HPDE6-E6E7 (cell line): Measurements from ENCODE around the gene RABGAP1.
"Not testable (repeated sequence)": the region's sequence is repeated elsewhere in the genome, so short reads cannot be mapped to it uniquely, and the experiment has no call there.

Experiments
- DNase-seq: peaks from one replicate; pipeline ENCODE4 v3.0.0; 2011; ENCODE audit warnings: missing footprints; ENCODE audit errors: extremely low spot score

Gene RABGAP1

DNA sequence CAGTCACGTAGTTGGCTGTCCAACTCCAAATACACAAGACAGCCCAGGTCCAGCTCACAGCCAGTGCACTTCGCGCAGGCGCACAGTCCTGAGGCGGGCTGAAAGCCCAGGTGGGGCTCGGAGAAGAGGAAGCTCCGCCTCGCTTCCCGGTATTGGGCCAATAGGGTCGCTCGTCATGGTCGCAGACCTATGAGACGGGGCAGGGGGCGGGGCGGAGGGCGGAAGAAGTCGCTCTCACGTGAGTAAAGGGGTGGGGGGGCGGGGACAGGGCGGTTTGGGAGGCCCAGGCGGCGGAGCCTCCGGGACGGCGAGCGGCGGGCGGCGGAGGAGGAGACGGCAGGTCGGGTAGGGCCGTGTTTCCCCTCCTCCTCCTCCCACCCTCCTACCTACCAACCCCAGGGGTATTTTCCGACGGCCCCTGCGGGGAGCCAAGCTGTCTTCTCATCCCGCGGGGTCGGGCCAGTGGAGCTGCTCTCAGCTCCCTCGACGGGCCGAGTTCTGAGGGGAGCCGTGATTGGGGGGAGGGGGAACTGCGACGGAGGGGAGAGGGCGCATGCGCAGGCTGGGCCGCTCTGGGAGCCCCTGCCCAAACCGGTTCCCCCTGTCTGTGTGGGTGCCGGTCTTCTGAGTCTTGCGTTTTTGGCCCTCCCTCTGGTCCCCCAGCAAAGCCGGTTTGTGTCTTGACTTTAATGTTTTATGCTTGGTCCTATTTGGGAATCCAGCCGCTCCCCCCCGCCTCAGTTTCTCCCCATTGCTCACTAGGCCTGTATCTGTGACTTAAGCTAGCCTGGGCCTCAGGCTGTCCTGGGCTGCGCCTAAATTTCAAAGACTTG lies at the start of gene RABGAP1:
Gene RABGAP1 (plus strand): TSS at position 272 of the 833 bp plus-strand sequence. CDS start 16,040 bp downstream, outside the sequence.
- DNase-seq, result peak; percentile 99

DNA sequence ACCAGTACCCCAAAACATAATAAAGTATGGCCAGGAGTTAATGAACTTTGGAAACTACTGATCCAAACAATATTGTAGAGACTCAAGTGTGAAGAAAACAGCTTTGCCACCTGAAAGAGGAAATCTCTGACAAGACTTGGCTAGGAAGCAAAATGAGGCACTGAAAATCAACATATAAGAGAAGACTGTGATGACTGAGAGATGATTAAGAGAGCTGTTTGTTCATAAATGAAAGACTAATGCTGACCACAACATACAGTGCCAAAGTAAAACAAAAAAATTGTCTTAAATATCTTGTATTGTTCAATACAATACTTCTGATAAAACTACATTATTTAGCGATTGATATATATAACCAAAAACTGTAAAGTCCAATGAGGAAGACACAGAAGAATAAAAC lies 42.9 kb upstream of the RABGAP1 start:
- DNase-seq, result peak; percentile 16

DNA sequence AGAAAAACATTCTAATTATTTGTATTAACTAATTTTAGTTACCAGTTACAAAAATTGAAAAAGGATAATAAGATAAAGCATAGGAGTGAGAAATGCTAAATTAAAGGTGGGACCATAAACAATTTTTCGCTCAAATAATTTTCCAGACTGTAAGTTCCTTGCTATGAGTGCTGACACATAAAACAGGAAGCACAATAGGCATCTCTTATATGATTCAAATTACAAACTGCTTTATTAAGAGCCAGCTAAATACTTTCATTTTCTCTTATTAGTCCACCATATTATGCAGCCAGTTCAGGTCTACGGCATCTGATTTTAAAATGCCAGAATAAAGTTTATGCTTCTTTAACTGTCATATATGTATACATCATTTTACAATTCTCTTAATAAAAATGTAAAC lies 40.0 kb upstream of the RABGAP1 start:
- DNase-seq, result peak; percentile 3

DNA sequence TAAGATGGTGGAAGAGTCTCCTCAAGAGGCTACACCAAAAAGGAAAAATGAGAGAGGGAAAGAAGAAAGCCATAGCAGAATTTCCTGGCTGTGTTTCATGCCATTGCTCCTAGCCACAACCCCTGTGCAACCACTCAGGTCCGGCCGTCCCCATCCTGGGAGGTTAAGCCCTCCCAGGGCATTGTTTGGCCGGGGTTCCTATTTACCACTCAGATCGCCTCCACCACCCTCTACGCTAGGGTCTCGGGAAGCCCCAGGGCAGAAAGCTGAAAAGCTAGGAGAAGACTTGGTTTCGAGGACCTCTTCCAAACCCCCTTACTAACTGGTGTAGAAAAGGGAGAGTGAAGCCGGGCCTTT lies 36.4 kb upstream of the RABGAP1 start:
- DNase-seq, result peak; percentile 16

DNA sequence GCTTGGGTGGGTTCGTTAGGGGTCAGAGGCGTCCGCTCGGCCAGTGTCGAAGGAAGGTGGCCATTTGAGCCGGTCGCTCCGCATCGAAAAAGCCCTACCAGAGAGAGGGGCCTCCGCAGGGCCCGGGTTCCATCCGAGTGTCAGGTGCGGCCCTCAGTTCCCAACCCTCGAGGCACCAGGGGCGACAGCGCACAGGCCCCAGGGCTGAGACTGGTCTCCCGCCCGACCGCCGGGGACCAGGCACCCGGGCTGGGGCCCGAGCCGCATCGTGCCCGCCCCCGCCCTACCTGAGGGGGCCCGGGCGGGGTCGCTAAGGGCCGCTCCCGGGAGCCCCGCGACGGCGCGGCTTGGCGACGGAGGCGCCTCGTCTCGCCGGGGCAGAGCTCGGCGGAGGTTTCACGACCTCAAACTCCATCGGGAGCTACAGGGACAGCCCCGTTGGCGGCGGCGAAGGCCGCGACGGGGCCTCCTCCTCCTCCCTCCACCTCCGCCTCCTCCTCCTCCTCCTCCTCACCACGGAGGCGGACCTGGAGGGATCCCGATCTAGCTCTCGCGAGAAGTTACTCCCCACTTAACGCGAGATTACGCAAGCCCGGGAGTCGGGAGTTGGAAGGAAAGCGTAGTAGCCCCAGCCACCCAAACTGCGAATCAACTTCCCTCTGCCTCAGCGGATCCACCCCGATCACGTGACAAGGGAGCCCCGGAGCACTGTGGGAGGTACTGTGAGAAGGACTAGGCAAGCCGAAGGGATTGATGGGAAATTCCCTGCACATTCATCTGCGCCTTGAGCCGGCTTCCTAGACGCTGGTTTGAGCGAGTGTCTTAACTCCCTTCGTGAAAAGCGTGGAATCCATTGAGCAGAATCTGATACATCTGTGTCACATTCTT lies 35.8 kb upstream of the RABGAP1 start, which contains the start of gene RC3H2:
Gene RC3H2 (minus strand): TSS at position 537 of the 888 bp plus-strand sequence. CDS start 7,850 bp downstream, outside the sequence.
- DNase-seq, result peak; percentile 98

DNA sequence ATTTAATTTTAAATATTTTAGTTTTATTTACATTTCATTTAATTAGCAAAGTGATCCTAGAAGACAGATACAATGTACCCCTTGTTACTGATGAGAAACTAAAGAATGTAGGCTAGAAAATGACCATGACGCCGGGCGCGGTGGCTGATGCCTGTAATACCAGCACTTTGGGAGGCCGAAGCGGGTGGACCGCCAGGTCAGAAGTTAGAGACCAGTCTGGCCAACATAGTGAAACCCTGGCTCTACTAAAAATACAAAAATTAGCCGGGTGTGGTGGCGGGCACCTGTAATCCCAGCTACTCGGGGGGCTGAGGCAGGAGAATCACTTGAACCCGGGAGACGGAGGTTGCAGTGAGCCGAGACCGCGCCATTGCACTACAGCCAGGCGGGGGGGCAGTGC lies 34.7 kb upstream of the RABGAP1 start:
- not testable (repeated sequence) for DNase-seq

DNA sequence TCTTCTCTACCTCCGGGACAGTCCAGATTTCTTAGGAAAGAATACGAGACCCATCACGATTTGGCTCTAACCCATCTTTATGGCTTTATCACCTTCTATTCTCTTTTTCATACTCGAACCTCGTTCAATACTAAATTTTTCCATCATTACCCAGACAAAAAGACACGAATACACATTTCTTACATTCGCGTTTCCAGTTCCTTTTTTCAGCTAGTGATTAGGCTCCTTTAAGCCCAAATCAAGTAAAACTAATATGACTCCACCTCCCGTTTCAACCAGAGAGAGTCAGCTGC lies 28.2 kb upstream of the RABGAP1 start:
- DNase-seq, result no peak

DNA sequence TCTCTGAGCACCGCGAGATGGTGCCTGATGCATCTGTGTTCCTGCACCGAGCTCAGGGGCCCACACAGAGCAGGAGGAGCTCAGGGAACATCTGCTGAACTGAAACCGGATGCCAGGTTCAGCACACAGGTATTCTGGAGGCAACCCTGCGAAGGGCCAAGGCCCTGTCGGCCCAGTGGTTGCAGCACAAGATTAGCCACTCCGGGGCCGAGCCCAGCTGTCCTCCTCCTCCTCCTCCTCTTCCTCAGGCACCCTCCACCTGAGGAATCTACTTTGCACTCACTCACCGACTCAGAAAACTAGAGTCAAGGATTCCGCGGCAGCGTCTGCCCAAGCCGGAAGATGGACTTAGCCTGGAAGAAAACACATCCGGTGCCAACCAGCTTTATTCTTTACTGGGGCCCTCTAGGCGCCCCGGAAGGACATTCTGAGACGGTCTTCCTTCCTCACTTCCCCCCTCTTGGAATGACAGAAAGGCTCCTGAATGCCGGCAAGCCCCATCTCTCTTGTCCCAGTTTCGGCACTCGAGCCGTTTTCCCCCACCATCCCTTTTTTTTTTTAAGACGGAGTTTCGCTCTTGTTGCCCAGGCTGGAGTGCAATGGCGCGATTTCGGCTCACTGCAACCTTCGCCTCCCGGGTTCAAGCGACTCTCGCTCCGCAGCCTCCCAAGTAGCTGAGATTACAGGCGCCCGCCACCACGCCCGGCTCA lies 27.7 kb upstream of the RABGAP1 start, which contains the start of gene ZBTB6:
Gene ZBTB6 (minus strand): TSS at position 360 of the 710 bp plus-strand sequence. CDS start 1,251 bp downstream, outside the sequence.
- peak; percentile 67 for DNase-seq

DNA sequence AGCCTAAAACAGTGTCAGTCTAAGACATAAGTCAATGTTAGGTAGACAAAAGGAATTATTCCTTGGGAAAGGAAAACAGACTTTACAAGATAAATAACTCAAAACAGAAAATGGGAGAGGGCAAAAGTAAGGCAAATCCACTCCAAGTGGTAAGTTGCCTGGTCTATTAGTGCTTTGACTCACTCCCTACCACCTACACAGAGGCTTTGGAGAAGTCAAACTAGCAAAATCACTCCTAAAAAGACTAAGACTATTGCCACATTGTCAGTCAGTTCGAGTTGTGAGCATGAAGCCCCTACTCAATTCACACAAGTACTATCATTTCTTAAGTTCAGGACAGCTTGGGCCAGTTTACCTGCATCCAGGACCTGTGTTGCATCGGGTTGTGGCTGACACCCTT lies 22.5 kb upstream of the RABGAP1 start:
- no peak for DNase-seq

DNA sequence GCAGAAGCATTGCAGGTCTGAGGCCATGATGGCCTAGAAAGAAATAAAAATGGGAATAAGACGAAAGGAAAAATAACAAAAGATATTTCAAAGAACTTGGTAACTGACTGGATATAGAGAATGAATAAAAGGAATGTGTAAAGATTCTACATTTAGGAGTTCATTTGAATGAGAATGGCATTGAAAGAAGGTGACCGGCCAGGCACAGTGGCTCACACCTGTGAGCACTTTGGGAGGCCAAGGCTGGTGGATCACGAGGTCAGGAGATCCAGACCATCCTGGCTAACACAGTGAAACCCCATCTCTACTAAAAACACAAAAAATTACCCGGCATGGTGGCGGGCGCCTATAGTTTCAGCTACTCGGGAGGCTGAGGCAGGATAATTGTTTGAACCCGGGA lies 18.1 kb upstream of the RABGAP1 start:
- DNase-seq, result no peak

DNA sequence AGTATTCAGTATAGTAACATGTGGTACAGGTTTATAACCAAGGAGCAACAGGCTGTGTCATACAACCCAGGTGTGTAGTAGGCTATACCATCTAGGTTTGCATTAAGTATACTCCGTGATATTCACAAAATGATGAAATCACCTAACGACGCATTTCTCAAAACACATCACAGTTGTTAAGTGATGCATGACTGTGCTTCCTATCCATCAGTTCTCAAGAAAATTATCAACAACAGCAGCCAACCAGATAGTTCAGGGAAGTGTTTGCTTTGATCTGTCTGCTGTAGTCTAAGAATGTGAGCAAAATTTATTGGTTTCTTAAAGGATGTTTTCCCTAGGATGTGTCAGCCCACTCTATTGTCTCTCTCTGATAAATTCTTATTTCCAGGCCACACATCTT lies 16.9 kb upstream of the RABGAP1 start:
- no peak for DNase-seq

DNA sequence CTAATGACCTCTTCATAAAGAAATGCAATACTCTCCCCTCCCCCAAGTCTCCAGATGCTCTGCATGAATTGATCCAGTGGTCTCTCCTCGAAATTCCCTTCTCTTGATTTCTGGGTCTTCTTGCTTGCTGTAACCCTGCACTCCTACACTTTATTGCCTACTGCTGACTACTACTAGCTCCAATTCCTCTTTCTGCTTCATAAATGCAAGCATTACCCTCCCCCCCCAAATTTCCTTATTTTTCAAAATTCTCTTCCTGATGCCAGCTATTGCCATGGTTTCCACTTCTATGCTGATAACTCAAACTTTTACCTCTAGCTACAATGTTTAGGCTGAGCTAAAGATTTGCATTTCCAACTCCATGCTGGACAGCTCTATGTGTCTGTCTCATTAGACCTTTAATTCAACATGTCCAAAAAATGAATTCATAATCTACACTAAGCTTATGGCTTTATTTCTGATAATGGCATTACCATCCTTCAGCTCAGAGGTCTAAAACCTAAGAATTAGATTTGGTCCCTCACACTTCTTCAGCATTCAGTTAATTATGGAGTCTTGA lies 10.9 kb upstream of the RABGAP1 start:
- no peak for DNase-seq

DNA sequence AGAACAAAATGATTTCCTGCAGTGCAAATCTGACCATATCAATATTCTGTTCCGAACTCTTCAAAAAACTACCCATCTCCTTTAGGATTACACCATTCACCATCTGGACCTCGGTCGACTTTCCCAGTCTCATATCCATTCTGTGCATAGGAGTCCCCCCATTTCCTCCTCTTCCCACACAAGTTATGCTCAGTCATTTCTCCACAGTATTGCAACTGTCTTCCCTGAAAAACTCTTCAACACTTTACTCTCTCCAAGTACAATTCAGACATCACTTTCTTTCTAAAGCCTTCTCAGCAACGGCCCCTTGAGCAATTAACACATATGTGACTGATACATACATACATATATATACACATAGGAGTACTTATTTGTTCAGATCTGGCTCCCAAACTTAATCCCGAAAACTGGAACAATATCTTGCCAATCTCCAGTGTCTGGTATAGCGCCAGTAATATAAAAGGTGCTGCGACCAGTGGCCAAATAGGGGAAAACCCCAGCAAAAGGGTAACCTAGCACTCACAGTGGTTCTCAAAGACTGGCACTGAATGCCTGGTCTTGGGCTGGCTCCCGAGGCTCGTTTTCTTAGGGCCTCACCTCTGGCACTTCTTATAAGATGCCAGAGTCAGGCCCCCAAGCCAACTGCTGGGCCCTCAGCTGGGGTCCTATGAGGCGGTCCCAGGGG lies 10.1 kb upstream of the RABGAP1 start:
- DNase-seq, result no peak

DNA sequence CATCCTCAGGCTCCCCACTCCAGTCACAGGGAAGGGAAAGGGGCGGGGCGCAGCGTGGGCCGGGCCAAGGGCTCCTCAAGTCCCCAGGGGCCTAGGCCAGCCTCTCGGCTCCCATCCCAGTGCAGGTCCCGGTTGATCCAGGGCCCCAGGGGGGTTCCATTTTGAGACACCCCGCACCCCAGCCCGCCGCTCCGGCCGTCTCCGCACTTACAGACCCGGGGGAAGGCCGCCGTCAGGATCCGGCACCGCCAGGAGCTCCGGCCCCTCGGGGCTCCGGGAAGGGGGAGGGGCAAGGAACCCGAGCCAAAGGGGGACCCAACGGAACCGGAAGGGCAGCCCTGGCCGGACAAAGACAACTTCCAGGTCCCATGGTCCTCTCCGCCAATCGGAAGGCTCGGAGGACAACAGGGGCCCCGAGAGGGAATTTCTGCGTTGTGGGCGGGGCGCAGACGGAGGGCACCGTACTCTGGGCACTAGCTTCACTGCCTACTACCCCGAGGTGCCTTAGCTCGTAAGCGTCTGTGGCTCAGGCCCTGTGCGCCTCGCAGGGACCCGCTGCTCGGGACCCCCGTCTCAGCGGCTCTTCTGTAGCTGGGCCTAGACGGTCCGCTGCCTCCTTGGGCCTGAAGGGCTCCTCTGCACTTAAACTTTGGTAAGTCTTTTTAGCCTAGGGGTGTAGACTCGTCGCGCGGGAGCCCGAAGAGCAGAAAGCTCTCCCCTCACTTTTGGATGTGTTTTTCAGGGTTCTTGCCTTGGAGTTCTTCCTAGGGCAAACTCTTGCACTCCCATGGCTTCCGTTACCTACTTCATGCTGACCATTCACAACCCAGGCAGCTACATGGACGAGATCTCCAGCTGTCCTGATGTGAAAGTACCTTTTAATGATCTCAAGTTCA lies 9.3 kb upstream of the RABGAP1 start, which contains the start of gene ZBTB26:
Gene ZBTB26 (minus strand): TSS at position 287 of the 896 bp plus-strand sequence. CDS start 11,578 bp downstream, outside the sequence.
- DNase-seq, result peak; percentile 97

DNA sequence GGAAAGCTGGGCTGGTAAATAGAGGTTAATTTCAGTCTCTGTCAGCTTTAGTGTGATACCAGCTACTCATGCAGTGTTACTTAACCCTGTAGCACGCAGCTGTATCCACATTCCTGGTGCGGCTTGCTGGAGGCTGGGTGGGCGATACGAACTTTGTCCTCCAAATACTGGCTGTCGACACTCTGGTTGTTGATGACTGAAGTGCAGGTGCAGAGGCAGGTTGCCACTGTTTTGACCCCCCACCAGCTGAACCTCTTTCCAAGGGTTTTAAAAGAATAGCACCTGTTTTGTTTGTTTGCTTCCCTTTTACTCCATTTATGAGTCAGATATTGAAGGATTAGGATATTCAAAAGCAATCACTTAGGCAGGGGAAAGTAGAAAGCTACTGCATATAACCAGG lies 4.4 kb upstream of the RABGAP1 start:
- DNase-seq, result no peak

DNA sequence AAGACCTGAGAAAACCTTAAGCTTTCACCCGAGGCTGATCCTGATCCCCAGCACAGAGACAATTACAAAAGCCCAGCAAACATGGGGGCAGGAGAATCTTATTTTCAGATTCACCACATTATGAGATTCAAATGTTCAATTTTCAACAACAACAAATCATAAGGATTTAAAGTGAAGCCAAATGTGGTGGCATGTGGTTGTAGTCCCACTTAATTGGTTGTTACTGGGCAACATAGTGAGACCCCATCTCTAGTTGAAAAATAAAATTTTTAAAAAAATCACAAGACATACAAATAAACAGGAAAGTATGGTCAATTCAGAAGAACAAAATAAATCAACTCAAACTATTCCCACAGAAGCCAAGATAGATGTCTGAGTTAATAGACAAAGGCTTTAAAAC lies 3.9 kb upstream of the RABGAP1 start:
- DNase-seq, result no peak

DNA sequence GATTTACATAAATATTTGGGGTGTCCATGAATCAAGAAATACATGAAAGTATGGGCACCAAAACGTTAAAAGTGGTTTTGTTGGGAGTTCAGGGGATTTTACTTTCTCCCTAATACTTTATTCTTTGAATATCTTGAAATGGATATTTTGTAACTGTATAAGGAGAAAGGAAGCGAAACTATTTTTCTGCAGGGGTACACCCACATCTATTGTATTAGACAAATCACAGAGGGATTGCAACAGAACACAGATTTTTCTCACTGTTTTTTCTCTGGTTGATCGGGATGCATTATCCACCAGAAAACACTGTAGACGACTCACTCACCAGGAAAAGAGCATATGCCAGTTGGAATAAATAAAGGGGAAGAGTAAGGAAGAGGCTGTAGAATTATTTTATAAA lies 1.2 kb upstream of the RABGAP1 start:
- no peak for DNase-seq

DNA sequence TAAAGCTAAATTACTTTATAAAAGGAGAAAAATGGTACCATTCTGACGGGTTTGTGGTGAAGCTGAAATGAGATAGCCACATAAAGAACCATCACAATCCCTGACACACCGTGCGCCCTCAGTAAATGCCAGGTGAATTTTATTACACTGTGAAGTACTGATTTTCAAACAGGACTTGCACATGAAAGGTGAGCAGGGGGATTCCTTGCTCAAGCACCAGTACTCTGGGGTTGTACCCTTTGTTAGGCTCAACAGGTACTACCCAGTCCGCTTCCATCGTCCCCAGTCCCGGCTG lies 419 bp upstream of the RABGAP1 start:
- no peak for DNase-seq

DNA sequence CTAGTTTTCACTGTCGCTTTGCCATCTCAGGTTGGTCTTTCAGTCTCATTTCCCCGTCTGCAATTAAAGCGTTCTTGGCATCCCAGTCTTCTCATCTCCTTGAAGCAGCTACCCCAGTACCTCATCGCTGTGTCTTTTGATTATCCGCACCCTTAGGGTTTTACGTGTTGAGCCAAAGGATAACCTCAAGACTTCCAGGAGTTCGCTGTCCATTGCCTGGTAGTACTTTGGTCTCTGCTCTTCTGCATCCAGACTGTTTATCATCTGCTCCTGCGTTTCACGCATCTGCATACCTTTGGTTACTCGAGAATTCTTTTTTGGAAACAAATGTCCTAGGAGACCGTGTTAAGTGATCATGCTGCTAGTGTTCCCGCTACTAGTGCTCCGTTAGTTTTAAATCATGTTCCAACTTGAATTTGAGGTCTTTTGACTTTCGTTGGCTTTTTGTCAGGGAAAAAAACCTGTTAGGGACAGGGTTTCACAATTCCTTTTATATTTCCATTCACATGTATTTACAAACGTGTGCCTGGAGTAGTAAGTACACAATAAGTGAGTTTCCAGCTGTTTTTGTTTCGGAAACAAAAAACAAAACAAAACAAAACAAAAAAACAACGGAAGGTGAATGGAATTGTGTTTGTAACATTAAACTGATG lies 888 bp downstream of the RABGAP1 start:
- DNase-seq, result peak; percentile 5
